Prostate gland (tissue), 2 donors: ENCODE results near the gene INPP5F. TPM values are rescaled to one million over a fixed set of nuclear protein-coding genes. Genes with fewer than 3 reads are reported as not detected.

Experiments
- DNase-seq: peaks from one replicate; pipeline ENCODE4 v3.0.0-alpha.2; 2019; ENCODE audit warnings: low spot score
- H3K27ac ChIP-seq, 2 donors: fragments of 200-600 bp; sonication (generic); 2 replicates each; pipeline ENCODE4 v1.5.1; 2017 to 2019
- H3K27me3 ChIP-seq: fragments of 200-600 bp; sonication (generic); replicated peaks from 2 replicates; pipeline ENCODE4 v1.5.1; 2019; ENCODE audit not compliant: insufficient read depth
- H3K36me3 ChIP-seq, 2 donors: fragments of 200-600 bp; sonication (generic); 1 replicate in 1 of 2; 2 replicates in 1 of 2; pipeline versions ENCODE4 v1.5.1 to v1.8.1; 2017 to 2019
- H3K4me1 ChIP-seq: fragments of 200-600 bp; sonication (generic); replicated peaks from 2 replicates; pipeline ENCODE4 v1.5.1; 2019
- H3K4me3 ChIP-seq, 2 donors: fragments of 200-600 bp; sonication (generic); 2 replicates each; pipeline ENCODE4 v1.5.1; 2017 to 2019
- H3K9me3 ChIP-seq: fragments of 200-600 bp; sonication (generic); 2 replicates; pipeline ENCODE4 v1.5.1; 2017
- POLR2A ChIP-seq: fragments of 450-650 bp; IDR thresholded peaks from one replicate; pipeline ENCODE4 v1.6.1; 2016; ENCODE audit warnings: antibody characterized with exemption, mild to moderate bottlenecking
- POLR2AphosphoS5 ChIP-seq: sonication (generic); formaldehyde crosslinking; IDR thresholded peaks from one replicate; pipeline ENCODE4 v1.6.1; 2017; ENCODE audit warnings: antibody characterized with exemption
- WGBS: methylation state at CpG from one replicate; pipeline ENCODE4 v1.1.5; 2018; 5-methylcytosine and 5-hydroxymethylcytosine counted together
- intact Hi-C: fragments of 100-400 bp; cut with DNase I; formaldehyde crosslinking; loops from one replicate; pipeline ENCODE4 v1.14.2; 2022
- total RNA-seq, 2 donors: library from RNA; depleted of rRNA; stranded (reverse); fragments of >200 nt; gene quantifications; one replicate each; pipeline ENCODE4 v1.1.0, GENCODE V29; 2016
- TF ChIP-seq, protein P1 (sequence below), 4 experiments: fragments of 200-600 bp in 2 of 4; fragments of 450-650 bp in 2 of 4; sonication (generic) in 2 of 4; IDR thresholded peaks; 1 replicate in 3 of 4; 2 replicates in 1 of 4; pipeline ENCODE4 v1.5.1; 2016 to 2019; ENCODE audit warnings: antibody characterized with exemption in 4 of 4, mild to moderate bottlenecking in 2 of 4, moderate library complexity in 2 of 4

Gene INPP5F
- total RNA-seq, 2 donors from 2014 or later: 8.6 to 15.9 TPM

DNA sequence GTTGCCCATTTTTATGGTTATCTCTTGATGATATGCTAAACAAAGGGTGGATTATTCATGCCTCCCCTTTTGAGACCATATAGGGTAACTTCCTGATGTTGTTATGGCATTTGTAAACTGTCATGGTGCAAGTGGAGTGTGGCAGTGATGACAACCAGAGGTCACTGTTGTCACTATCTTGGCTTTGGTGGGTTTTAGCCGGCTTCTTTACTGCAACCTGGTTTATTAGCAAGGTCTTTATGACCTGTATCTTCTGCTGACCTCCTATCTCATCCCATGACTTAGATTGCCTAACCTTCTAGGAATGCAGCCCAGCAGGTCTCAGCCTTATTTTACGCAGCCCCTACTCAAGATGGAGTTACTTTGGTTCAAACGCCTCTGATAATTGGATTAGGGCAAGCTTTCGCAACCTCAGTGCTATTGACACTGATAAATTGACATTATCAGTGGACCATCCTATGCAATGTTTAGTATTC lies 37.8 kb upstream of the INPP5F start:
- H3K4me3 ChIP-seq: no peak overlapping the region
- intact Hi-C loops: loop anchor here (5.0 kb wide), 2 partner anchors 39 to 174 kb away; partner anchors contain the start of gene INPP5F
- H3K36me3 ChIP-seq: no peaks in the 10 kb centered on the region
- no peaks in the 10 kb centered on the region for H3K27me3 ChIP-seq
- H3K27ac ChIP-seq: no peak overlapping the region
- no peak for DNase-seq
- TF ChIP-seq POLR2AphosphoS5: no peak
- TF ChIP-seq POLR2A: no peak
- TF ChIP-seq, protein P1, sequence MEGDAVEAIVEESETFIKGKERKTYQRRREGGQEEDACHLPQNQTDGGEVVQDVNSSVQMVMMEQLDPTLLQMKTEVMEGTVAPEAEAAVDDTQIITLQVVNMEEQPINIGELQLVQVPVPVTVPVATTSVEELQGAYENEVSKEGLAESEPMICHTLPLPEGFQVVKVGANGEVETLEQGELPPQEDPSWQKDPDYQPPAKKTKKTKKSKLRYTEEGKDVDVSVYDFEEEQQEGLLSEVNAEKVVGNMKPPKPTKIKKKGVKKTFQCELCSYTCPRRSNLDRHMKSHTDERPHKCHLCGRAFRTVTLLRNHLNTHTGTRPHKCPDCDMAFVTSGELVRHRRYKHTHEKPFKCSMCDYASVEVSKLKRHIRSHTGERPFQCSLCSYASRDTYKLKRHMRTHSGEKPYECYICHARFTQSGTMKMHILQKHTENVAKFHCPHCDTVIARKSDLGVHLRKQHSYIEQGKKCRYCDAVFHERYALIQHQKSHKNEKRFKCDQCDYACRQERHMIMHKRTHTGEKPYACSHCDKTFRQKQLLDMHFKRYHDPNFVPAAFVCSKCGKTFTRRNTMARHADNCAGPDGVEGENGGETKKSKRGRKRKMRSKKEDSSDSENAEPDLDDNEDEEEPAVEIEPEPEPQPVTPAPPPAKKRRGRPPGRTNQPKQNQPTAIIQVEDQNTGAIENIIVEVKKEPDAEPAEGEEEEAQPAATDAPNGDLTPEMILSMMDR (IDR thresholded peaks at IDR 0.05): no peak
- no peaks in the 10 kb centered on the region for H3K9me3 ChIP-seq
- peaks cover 4% of the 10 kb centered on the region for H3K4me1 ChIP-seq
- WGBS: 95% methylated on average over 4 of the region's 4 CpGs

DNA sequence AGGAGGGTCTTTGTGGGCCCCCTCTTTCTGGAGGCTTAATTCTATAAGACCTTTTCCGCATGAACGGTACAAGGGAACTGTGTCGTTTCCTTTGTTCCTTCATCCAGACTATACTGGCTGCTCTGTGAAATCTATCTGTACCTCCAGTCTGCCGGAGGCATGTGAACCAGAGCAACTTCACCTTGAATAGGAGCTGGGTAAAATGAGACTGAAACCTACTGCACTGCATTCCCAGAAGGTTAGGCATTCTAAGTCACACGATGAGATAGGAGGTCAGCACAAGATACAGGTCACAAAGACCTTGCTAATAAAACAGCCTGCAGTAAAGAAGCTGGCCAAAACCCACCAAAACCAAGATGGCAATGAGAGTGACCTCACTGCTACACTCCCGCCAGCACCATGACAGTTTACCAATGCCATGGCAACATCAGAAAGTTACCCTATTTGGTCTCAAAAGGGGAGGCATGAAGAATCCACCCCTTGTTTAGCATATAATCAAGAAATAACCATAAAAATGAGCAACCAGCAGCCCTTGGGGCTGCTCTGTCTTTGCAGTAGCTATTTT lies 36.8 kb upstream of the INPP5F start:
- TF ChIP-seq POLR2A (no peak), POLR2AphosphoS5 (no peak)
- TF ChIP-seq, protein P1 (IDR thresholded peaks at IDR 0.05): no peak
- 85% methylated on average over 6 of the region's 6 CpGs for WGBS
- H3K9me3 ChIP-seq: no peaks in the 10 kb centered on the region
- H3K27me3 ChIP-seq: no peaks in the 10 kb centered on the region
- peaks cover 4% of the 10 kb centered on the region for H3K4me1 ChIP-seq
- intact Hi-C loops: loop anchor here (5.0 kb wide), 2 partner anchors 38 to 173 kb away; partner anchors contain the start of gene INPP5F
- H3K36me3 ChIP-seq: no peaks in the 10 kb centered on the region
- H3K4me3 ChIP-seq: no peak overlapping the region
- DNase-seq: no peak
- no peak overlapping the region for H3K27ac ChIP-seq

DNA sequence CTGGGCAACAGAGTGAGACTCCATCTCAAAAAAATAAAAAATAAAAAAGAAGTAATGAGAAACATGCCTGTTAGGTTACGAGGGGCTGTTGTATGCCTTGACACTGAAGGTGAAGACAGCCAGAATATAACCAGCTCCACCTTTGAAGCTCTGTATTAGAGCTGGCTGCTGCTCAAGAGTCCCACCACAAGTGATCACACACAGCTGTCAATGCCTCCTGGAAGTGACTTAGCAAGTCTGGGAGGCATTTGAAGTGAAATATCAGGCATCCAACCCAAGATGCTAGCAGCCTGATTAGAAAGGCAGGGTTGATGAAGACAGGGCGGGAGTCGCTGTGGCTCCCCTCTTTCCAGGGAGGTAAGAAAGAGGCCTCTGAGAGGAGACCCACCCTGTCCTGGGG lies 34.1 kb upstream of the INPP5F start:
- peaks cover 4% of the 10 kb centered on the region for H3K4me1 ChIP-seq
- intact Hi-C loops: no loop called here
- no peak overlapping the region for H3K27ac ChIP-seq
- no peaks in the 10 kb centered on the region for H3K27me3 ChIP-seq
- no peaks in the 10 kb centered on the region for H3K36me3 ChIP-seq
- DNase-seq: no peak
- H3K4me3 ChIP-seq: no peak overlapping the region
- TF ChIP-seq POLR2AphosphoS5: no peak
- TF ChIP-seq, protein P1 (IDR thresholded peaks at IDR 0.05): no peak
- TF ChIP-seq POLR2A: no peak
- WGBS: 86% methylated on average over 3 of the region's 3 CpGs
- H3K9me3 ChIP-seq: no peaks in the 10 kb centered on the region

DNA sequence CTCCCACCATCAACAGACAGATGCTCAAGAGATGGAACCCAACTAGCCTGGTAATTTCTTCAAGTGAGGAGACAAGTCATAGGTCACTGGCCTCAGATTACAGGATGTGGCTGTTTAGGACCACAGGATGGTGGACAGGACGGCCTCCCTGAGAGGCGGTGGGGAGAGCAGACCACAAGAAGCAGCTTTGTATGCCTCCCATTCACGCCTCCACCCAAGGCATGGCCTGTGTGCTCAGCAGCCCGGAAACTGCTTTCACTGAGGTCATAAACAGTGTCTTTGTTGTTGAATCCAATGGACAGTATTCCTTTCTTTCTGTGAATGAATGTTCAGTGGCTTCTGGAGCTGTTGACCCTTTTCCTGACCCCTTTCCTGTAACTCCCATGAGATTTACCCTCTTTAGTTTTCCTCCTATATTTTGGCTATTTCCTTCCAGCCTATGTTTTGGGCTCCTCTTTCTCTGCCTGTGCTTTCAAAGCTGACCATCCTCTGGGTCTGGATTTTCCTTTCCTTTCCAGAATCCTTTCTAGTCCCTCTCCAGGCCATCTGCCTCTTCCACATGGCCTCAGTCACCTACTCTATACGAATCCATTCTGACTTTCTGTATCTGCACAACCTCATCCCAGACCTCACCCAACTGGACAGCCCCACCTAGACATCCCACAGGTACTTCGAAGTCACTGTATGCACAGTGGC lies 32.4 kb upstream of the INPP5F start:
- intact Hi-C loops: no loop called here
- Histone ChIP-seq H3K9me3 (no peaks in the 10 kb centered on the region), H3K36me3 (no peaks in the 10 kb centered on the region)

More for the DNA sequence above, 32.4 kb upstream of the INPP5F start:
- 73% methylated on average over 6 of the region's 6 CpGs for WGBS
- H3K4me3 ChIP-seq: no peak overlapping the region
- H3K27me3 ChIP-seq: no peaks in the 10 kb centered on the region
- TF ChIP-seq POLR2A (no peak), POLR2AphosphoS5 (no peak)
- TF ChIP-seq, protein P1 (IDR thresholded peaks at IDR 0.05): no peak
- no peak for DNase-seq
- H3K27ac ChIP-seq: no peak overlapping the region
- no peaks in the 10 kb centered on the region for H3K4me1 ChIP-seq
